22Rv1 (cell line): ENCODE data around the gene CENPQ.

ENCODE experiments used
- CTCF ChIP-seq: fragments of 450-650 bp; IDR thresholded peaks from 2 replicates; pipeline ENCODE4 v1.5.1; 2017; ENCODE audit warnings: mild to moderate bottlenecking
- ZFX ChIP-seq: fragments of 450-650 bp; IDR thresholded peaks from 2 replicates; pipeline ENCODE4 v1.6.1; 2017; ENCODE audit warnings: antibody characterized with exemption, borderline replicate concordance

- no peak for TF ChIP-seq CTCF
- no peak for TF ChIP-seq ZFX
These were observed 54.7 kb downstream of the CENPQ start for GRCh38 chr6:49517919-49518318.
